ENCODE data around the gene OR10V1. TPM values are rescaled to one million over a fixed set of nuclear protein-coding genes. Genes with fewer than 3 reads are reported as not detected.
A peak's percentile ranks its signal among the peaks of the same experiment; 100 is the strongest.

OR10V1 gene
- total and polyA plus RNA-seq, 4 donors: not detected

GRCh38 chr11:59759900-59760299 lies 46.3 kb upstream of the OR10V1 start:
- H3K36me3 ChIP-seq (ENCODE audit: control insufficient read depth in 4 of 4, insufficient read depth in 4 of 4, low read length in 4 of 4): peaks cover 0 to 5% (median 0%) of the 10 kb centered on the region in 4 donors
- DNase-seq (no peak), ATAC-seq (ENCODE audit: insufficient read depth, low FRiP score) (no peak)
- WGBS, 2 donors: 84 to 96% methylated on average over 4 of the region's 4 CpGs
- peaks cover 0 to 20% (median 0%) of the 10 kb centered on the region in 5 donors for H3K4me1 ChIP-seq (ENCODE audit: control insufficient read depth in 5 of 5, insufficient read depth in 5 of 5, low read length in 5 of 5)
- no peak for TF ChIP-seq CTCF (IDR thresholded peaks at IDR 0.05; ENCODE audit: control extremely low read depth, extremely low read depth)
- no peak overlapping the region for H3K27ac ChIP-seq (ENCODE audit: low read depth in 1 of 2, low read length in 1 of 2)
- H3K27me3 ChIP-seq (ENCODE audit: control insufficient read depth in 3 of 3, insufficient read depth in 3 of 3, low read length in 2 of 3): peaks cover 0 to 12% (median 0%) of the 10 kb centered on the region in 3 donors
- no peak overlapping the region for H3K9ac ChIP-seq (ENCODE audit: insufficient read depth in 1 of 2, low read length in 2 of 2)
- H3K9me3 ChIP-seq (ENCODE audit: control insufficient read depth in 4 of 4, insufficient read depth in 3 of 4, low read length in 3 of 4): peaks cover 0 to 2% (median 0%) of the 10 kb centered on the region in 4 donors
- no peak overlapping the region for H3K4me3 ChIP-seq

- Histone ChIP-seq H3K27ac (ENCODE audit: low read depth in 1 of 2, low read length in 1 of 2) (no peak overlapping the region), H3K4me1 (ENCODE audit: control insufficient read depth in 5 of 5, insufficient read depth in 5 of 5, low read length in 5 of 5) (peaks cover 0 to 18% (median 0%) of the 10 kb centered on the region in 5 donors), H3K36me3 (ENCODE audit: control insufficient read depth in 4 of 4, insufficient read depth in 4 of 4, low read length in 4 of 4) (peaks cover 0 to 5% (median 0%) of the 10 kb centered on the region in 4 donors), H3K4me3 (no peak overlapping the region), H3K9ac (ENCODE audit: insufficient read depth in 1 of 2, low read length in 2 of 2) (no peak overlapping the region), H3K9me3 (ENCODE audit: control insufficient read depth in 4 of 4, insufficient read depth in 3 of 4, low read length in 3 of 4) (peaks cover 0 to 2% (median 0%) of the 10 kb centered on the region in 4 donors), H3K27me3 (ENCODE audit: control insufficient read depth in 3 of 3, insufficient read depth in 3 of 3, low read length in 2 of 3) (peaks cover 0 to 12% (median 0%) of the 10 kb centered on the region in 3 donors)
- TF ChIP-seq CTCF (IDR thresholded peaks at IDR 0.05; ENCODE audit: control extremely low read depth, extremely low read depth): no peak
- ATAC-seq (ENCODE audit: insufficient read depth, low FRiP score) (no peak), DNase-seq (no peak)
- WGBS, 2 donors: 86 to 87% methylated on average over 4 of the region's 4 CpGs
Observed at GRCh38 chr11:59758401-59759037, 44.9 kb upstream of the OR10V1 start.

- DNase-seq (no peak), ATAC-seq (ENCODE audit: insufficient read depth, low FRiP score) (no peak)
- Histone ChIP-seq H3K36me3 (ENCODE audit: control insufficient read depth in 4 of 4, insufficient read depth in 4 of 4, low read length in 4 of 4) (peaks cover 0 to 5% (median 0%) of the 10 kb centered on the region in 4 donors), H3K27ac (ENCODE audit: low read depth in 1 of 2, low read length in 1 of 2) (peak overlapping the region; percentile 67 to 96), H3K9ac (ENCODE audit: insufficient read depth in 1 of 2, low read length in 2 of 2) (no peak overlapping the region), H3K27me3 (ENCODE audit: control insufficient read depth in 3 of 3, insufficient read depth in 3 of 3, low read length in 2 of 3) (peaks cover 0 to 12% (median 0%) of the 10 kb centered on the region in 3 donors), H3K9me3 (ENCODE audit: control insufficient read depth in 4 of 4, insufficient read depth in 3 of 4, low read length in 3 of 4) (no peaks in the 10 kb centered on the region), H3K4me1 (ENCODE audit: control insufficient read depth in 5 of 5, insufficient read depth in 5 of 5, low read length in 5 of 5) (peaks cover 0 to 9% (median 0%) of the 10 kb centered on the region in 5 donors), H3K4me3 (no peak overlapping the region)
- no peak for TF ChIP-seq CTCF (IDR thresholded peaks at IDR 0.05; ENCODE audit: control extremely low read depth, extremely low read depth)
- 26 to 38% methylated on average over 4 of the region's 4 CpGs for WGBS, 2 donors
Observed at GRCh38 chr11:59756845-59757244, 43.2 kb upstream of the OR10V1 start.

- peak overlapping the region; percentile 56 to 96 for H3K27ac ChIP-seq (ENCODE audit: low read depth in 1 of 2, low read length in 1 of 2)
- 28 to 38% methylated on average over 3 of the region's 3 CpGs for WGBS, 2 donors
- peaks cover 0 to 9% (median 0%) of the 10 kb centered on the region in 5 donors for H3K4me1 ChIP-seq (ENCODE audit: control insufficient read depth in 5 of 5, insufficient read depth in 5 of 5, low read length in 5 of 5)
- peak overlapping the region; percentile 28 for H3K4me3 ChIP-seq
- TF ChIP-seq CTCF (IDR thresholded peaks at IDR 0.05; ENCODE audit: control extremely low read depth, extremely low read depth): no peak
- no peak overlapping the region for H3K9ac ChIP-seq (ENCODE audit: insufficient read depth in 1 of 2, low read length in 2 of 2)
- no peaks in the 10 kb centered on the region for H3K9me3 ChIP-seq (ENCODE audit: control insufficient read depth in 4 of 4, insufficient read depth in 3 of 4, low read length in 3 of 4)
- DNase-seq: no peak
- peaks cover 0 to 12% (median 0%) of the 10 kb centered on the region in 3 donors for H3K27me3 ChIP-seq (ENCODE audit: control insufficient read depth in 3 of 3, insufficient read depth in 3 of 3, low read length in 2 of 3)
- H3K36me3 ChIP-seq (ENCODE audit: control insufficient read depth in 4 of 4, insufficient read depth in 4 of 4, low read length in 4 of 4): peaks cover 0 to 5% (median 0%) of the 10 kb centered on the region in 4 donors
- no peak for ATAC-seq (ENCODE audit: insufficient read depth, low FRiP score)
Observed at GRCh38 chr11:59756558-59756840, 42.9 kb upstream of the OR10V1 start.
